ENCODE data around the gene C1orf35.

C1orf35 gene

GRCh38 chr1:228064296-228064695 is 38.8 kb downstream of the C1orf35 start:
- TF ChIP-seq ZBTB7A (IDR thresholded peaks at IDR 0.05; ENCODE audit: low read depth) (no peak), YY1 (IDR thresholded peaks at IDR 0.05; ENCODE audit: low read depth) (no peak)

DNA sequence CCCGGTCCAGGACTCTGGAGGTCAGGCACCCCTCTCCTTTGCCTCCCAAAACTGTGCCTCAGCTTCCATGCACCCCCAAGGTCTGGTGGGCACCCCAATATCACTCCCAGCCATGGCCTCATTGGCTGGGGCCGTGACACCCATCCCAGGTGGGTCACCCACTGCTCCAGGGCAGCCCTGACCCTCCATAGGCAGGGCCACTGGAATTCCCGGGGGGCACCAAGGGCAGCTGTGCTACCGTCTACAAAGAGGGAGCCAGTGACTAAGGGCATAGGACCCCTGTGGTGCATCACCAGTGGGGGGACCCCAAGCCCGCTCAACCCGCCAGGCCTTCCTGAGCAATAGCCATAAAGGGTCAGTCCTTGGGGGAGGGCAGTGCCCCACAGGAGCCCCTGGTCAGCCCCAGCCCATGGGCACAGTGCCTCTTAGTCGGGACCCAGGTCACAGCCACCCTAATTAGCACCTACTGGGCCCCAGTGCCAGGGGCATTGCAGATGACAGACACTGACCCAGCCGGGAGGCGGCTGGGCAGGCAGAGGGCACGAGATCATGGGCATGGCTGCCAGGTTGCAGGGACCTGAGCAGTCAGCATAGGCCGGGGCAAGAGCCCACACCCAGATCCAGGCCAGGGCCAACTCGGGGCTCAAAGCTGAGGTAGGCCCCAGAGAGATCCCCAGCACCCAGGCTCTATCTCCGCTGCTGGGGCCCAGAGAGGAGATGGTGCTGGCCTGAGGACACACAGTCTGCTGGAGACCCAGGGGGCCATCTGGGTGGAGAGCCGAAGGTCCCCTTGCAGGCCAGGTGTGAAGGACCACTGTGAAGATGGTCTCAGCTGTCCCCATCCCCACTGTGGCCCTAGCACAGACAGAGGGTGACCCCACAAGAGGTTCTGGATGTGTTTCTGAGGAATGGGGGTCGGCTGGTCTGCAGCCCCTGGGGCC is 39.6 kb downstream of the C1orf35 start:
- TF ChIP-seq EP300 (IDR thresholded peaks at IDR 0.05; ENCODE audit: borderline replicate concordance): no peak

DNA sequence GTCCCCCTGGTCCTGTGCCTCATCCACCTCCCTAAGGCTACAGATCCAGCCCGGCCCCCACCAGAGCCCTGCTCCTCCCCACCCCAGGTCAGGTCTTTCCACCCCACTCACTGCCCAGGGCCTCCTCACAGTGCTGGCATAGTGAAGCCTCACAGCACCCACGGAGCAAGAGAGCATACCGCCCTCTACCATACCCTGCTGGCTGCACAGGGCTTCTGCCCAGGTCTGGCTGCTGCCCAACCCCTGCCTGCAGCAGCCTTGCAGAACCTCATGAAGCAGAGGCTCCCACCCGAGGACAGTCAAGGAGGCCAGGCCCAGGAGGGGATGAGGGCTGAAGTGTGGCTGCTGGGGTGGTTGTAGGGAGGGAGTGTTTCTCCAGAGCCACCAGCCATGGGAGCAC is 40.3 kb downstream of the C1orf35 start:
- TF ChIP-seq TAF1 (IDR thresholded peaks at IDR 0.05; ENCODE audit: low read depth) (no peak), CEBPB (IDR thresholded peaks at IDR 0.05) (no peak), NFIC (IDR thresholded peaks at IDR 0.05) (no peak), RAD21 (IDR thresholded peaks at IDR 0.05; ENCODE audit: low read depth) (0 out of 2 replicates have a peak, but pooled peaks have one; percentile 4), EGR1 (IDR thresholded peaks at IDR 0.05) (no peak), USF1 (IDR thresholded peaks at IDR 0.05) (no peak)
- TF ChIP-seq, protein P1, sequence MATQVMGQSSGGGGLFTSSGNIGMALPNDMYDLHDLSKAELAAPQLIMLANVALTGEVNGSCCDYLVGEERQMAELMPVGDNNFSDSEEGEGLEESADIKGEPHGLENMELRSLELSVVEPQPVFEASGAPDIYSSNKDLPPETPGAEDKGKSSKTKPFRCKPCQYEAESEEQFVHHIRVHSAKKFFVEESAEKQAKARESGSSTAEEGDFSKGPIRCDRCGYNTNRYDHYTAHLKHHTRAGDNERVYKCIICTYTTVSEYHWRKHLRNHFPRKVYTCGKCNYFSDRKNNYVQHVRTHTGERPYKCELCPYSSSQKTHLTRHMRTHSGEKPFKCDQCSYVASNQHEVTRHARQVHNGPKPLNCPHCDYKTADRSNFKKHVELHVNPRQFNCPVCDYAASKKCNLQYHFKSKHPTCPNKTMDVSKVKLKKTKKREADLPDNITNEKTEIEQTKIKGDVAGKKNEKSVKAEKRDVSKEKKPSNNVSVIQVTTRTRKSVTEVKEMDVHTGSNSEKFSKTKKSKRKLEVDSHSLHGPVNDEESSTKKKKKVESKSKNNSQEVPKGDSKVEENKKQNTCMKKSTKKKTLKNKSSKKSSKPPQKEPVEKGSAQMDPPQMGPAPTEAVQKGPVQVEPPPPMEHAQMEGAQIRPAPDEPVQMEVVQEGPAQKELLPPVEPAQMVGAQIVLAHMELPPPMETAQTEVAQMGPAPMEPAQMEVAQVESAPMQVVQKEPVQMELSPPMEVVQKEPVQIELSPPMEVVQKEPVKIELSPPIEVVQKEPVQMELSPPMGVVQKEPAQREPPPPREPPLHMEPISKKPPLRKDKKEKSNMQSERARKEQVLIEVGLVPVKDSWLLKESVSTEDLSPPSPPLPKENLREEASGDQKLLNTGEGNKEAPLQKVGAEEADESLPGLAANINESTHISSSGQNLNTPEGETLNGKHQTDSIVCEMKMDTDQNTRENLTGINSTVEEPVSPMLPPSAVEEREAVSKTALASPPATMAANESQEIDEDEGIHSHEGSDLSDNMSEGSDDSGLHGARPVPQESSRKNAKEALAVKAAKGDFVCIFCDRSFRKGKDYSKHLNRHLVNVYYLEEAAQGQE (IDR thresholded peaks at IDR 0.05; ENCODE audit: low read depth): no peak
- TF ChIP-seq, protein P2, sequence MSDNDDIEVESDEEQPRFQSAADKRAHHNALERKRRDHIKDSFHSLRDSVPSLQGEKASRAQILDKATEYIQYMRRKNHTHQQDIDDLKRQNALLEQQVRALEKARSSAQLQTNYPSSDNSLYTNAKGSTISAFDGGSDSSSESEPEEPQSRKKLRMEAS (IDR thresholded peaks at IDR 0.05): no peak

GRCh38 chr1:228062085-228062791 is 40.9 kb downstream of the C1orf35 start:
- TF ChIP-seq, protein P2 (IDR thresholded peaks at IDR 0.05): no peak
- no peak for TF ChIP-seq YY1 (IDR thresholded peaks at IDR 0.05; ENCODE audit: low read depth)
- no peak for TF ChIP-seq TCF12 (IDR thresholded peaks at IDR 0.05; ENCODE audit: low read depth)
- TF ChIP-seq ZBTB7A (IDR thresholded peaks at IDR 0.05; ENCODE audit: low read depth): no peak
- TF ChIP-seq EGR1 (IDR thresholded peaks at IDR 0.05): no peak
- TF ChIP-seq NFIC (IDR thresholded peaks at IDR 0.05): no peak
- no peak for TF ChIP-seq TAF1 (IDR thresholded peaks at IDR 0.05; ENCODE audit: low read depth)
- no peak for TF ChIP-seq USF1 (IDR thresholded peaks at IDR 0.05)
- no peak for TF ChIP-seq FOXM1 (IDR thresholded peaks at IDR 0.05; ENCODE audit: borderline replicate concordance, low read depth)
- no peak for TF ChIP-seq CEBPB (IDR thresholded peaks at IDR 0.05)
- TF ChIP-seq, protein P1 (IDR thresholded peaks at IDR 0.05; ENCODE audit: low read depth): no peak
- no peak for TF ChIP-seq RAD21 (IDR thresholded peaks at IDR 0.05; ENCODE audit: low read depth)
- TF ChIP-seq EP300 (IDR thresholded peaks at IDR 0.05; ENCODE audit: borderline replicate concordance): no peak
- TF ChIP-seq CREB1 (IDR thresholded peaks at IDR 0.05; ENCODE audit: low read depth): no peak
- TF ChIP-seq TEAD4 (IDR thresholded peaks at IDR 0.05): no peak

DNA sequence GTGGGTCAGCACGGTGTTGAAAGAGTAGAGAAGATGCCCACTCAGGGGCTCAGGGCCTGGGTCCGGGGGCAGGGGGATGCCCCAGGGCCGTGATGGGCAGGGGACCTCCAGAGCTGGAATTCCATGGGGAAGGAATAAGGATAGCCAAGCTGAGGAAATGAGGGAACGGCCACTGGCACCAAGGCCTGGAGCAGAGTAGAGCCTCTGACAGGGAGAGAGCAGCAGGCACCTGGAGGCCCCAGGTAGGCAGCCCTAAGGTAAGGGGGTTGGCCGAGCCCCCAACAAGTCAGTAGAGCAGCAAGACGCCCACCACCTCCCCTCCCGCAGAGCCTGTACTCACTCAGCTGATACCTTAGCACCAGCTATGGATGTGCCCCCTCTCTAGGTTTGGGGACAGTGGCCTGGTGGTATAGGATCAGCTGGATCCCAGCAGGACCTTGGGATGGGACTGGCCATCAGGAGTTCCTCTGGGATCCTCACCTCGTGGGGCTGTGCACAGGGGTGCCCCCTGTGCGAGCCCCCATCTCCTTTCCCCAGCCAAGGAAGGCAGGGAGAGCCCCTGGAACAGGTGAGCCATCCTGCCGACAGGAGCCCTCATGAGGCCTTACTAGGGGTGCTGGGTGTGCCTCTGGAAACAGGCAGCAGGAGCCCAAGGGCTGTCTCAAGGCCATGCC is 41.6 kb downstream of the C1orf35 start:
- TF ChIP-seq EP300 (IDR thresholded peaks at IDR 0.05; ENCODE audit: borderline replicate concordance): no peak
- no peak for TF ChIP-seq YY1 (IDR thresholded peaks at IDR 0.05; ENCODE audit: low read depth)
- TF ChIP-seq RAD21 (IDR thresholded peaks at IDR 0.05; ENCODE audit: low read depth): no peak
- no peak for TF ChIP-seq EGR1 (IDR thresholded peaks at IDR 0.05)
- no peak for TF ChIP-seq TCF12 (IDR thresholded peaks at IDR 0.05; ENCODE audit: low read depth)
- TF ChIP-seq, protein P2 (IDR thresholded peaks at IDR 0.05): no peak
- TF ChIP-seq ZBTB7A (IDR thresholded peaks at IDR 0.05; ENCODE audit: low read depth): no peak
- no peak for TF ChIP-seq USF1 (IDR thresholded peaks at IDR 0.05)
- TF ChIP-seq, protein P1 (IDR thresholded peaks at IDR 0.05; ENCODE audit: low read depth): no peak
- TF ChIP-seq NFIC (IDR thresholded peaks at IDR 0.05): no peak
- TF ChIP-seq CREB1 (IDR thresholded peaks at IDR 0.05; ENCODE audit: low read depth): no peak

Measured in Ishikawa (cell line).